Neural progenitor cell (in vitro differentiated cells): Measurements from ENCODE around the gene DTNB. TPM values are rescaled to one million over a fixed set of nuclear protein-coding genes. Genes with fewer than 3 reads are reported as not detected.

Experiments
- DNase-seq: peaks from one replicate; pipeline ENCODE4 v3.0.0-alpha.2; 2016; ENCODE audit warnings: low spot score
- H2AFZ ChIP-seq: fragments of 200-600 bp; sonication (generic); replicated peaks from 2 replicates; pipeline ENCODE4 v1.6.1; 2016; ENCODE audit warnings: antibody characterized with exemption
- H3F3A ChIP-seq: fragments of 200-600 bp; sonication (generic); 2 replicates; pipeline ENCODE4 v1.6.1; 2016; ENCODE audit warnings: antibody characterized with exemption, low read depth
- H3K27ac ChIP-seq: fragments of 200-600 bp; sonication (generic); 2 replicates; pipeline ENCODE4 v1.5.1; 2016; ENCODE audit warnings: mild to moderate bottlenecking
- H3K27me3 ChIP-seq: fragments of 200-600 bp; sonication (generic); 2 replicates; pipeline ENCODE4 v1.6.1; 2016; ENCODE audit warnings: mild to moderate bottlenecking, moderate library complexity
- H3K36me3 ChIP-seq: fragments of 200-600 bp; sonication (generic); 2 replicates; pipeline ENCODE4 v1.5.1; 2016
- H3K4me1 ChIP-seq: fragments of 200-600 bp; sonication (generic); 2 replicates; pipeline ENCODE4 v1.6.1; 2016; ENCODE audit warnings: mixed run types
- H3K4me2 ChIP-seq: fragments of 200-600 bp; sonication (generic); 2 replicates; pipeline ENCODE4 v1.6.1; 2016
- H3K4me3 ChIP-seq: fragments of 200-600 bp; sonication (generic); 2 replicates; pipeline ENCODE4 v1.5.1; 2016
- H3K79me2 ChIP-seq: fragments of 200-600 bp; sonication (generic); 2 replicates; pipeline ENCODE4 v1.6.1; 2016; ENCODE audit warnings: low read depth
- H3K9ac ChIP-seq: fragments of 200-600 bp; sonication (generic); 2 replicates; pipeline ENCODE4 v1.6.1; 2016
- H3K9me3 ChIP-seq: fragments of 200-600 bp; sonication (generic); 2 replicates; pipeline ENCODE4 v1.5.1; 2016; ENCODE audit warnings: low read depth
- H4K20me1 ChIP-seq: fragments of 200-600 bp; sonication (generic); 2 replicates; pipeline ENCODE4 v1.6.1; 2016; ENCODE audit warnings: low read depth
- H3K27ac Mint-ChIP-seq: 3 replicates; pipeline ENCODE4 v1.8.0; 2021; ENCODE audit warnings: mixed read lengths
- H3K27me3 Mint-ChIP-seq: 2 replicates; pipeline ENCODE4 v1.8.0; 2022; ENCODE audit warnings: low read depth, mild to moderate bottlenecking, inconsistent platforms, moderate library complexity, mixed read lengths; ENCODE audit not compliant: insufficient read depth
- H3K36me3 Mint-ChIP-seq: 3 replicates; pipeline ENCODE4 v1.8.0; 2021; ENCODE audit warnings: mixed read lengths
- H3K4me1 Mint-ChIP-seq: 3 replicates; pipeline ENCODE4 v1.8.0; 2021; ENCODE audit warnings: mixed read lengths
- H3K4me3 Mint-ChIP-seq: 3 replicates; pipeline ENCODE4 v1.8.0; 2021; ENCODE audit warnings: mild to moderate bottlenecking, moderate library complexity, mixed read lengths
- H3K9me3 Mint-ChIP-seq: 3 replicates; pipeline ENCODE4 v1.8.0; 2020; ENCODE audit warnings: mixed read lengths
- CTCF ChIP-seq: fragments of 200-600 bp; sonication (generic); IDR thresholded peaks from 2 replicates; pipeline ENCODE4 v1.5.1; 2017; ENCODE audit warnings: antibody characterized with exemption, mild to moderate bottlenecking
- EZH2 ChIP-seq: fragments of 200-600 bp; sonication (generic); IDR thresholded peaks from 2 replicates; pipeline ENCODE4 v1.6.1; 2017; ENCODE audit warnings: antibody characterized with exemption, mild to moderate bottlenecking, moderate library complexity
- EZH2phosphoT487 ChIP-seq: fragments of 200-600 bp; sonication (generic); IDR thresholded peaks from 2 replicates; pipeline ENCODE4 v1.6.1; 2017; ENCODE audit warnings: antibody characterized with exemption
- total RNA-seq: library from RNA; depleted of rRNA; stranded (reverse); fragments of >200 nt; gene quantifications from 2 replicates; pipeline ENCODE4 v1.2.3, GENCODE V29; 2015; ENCODE audit warnings: low replicate concordance

Gene DTNB
- total RNA-seq, 1 donor from 2014 or later, result 27.1 TPM

GRCh38 chr2:25478736-25479135 is 194.6 kb downstream of the DTNB start:
- Mint-ChIP-seq H3K4me3 (no peak overlapping the region), H3K4me1 (no peaks in the 10 kb centered on the region), H3K27ac (no peak overlapping the region), H3K36me3 (peaks cover 15% of the 10 kb centered on the region), H3K27me3 (no peaks in the 10 kb centered on the region), H3K9me3 (peaks cover 11% of the 10 kb centered on the region)
- DNase-seq, result no peak
- no peak overlapping the region for H2AFZ ChIP-seq
- no peak overlapping the region for H3K9ac ChIP-seq
- no peak overlapping the region for H3K27ac ChIP-seq
- H3F3A ChIP-seq, result no peaks in the 10 kb centered on the region
- H3K79me2 ChIP-seq, result no peaks in the 10 kb centered on the region
- no peaks in the 10 kb centered on the region for H4K20me1 ChIP-seq
- no peaks in the 10 kb centered on the region for H3K27me3 ChIP-seq
- H3K4me2 ChIP-seq, result no peak overlapping the region
- H3K4me3 ChIP-seq, result no peak overlapping the region
- no peaks in the 10 kb centered on the region for H3K9me3 ChIP-seq
- H3K4me1 ChIP-seq, result no peaks in the 10 kb centered on the region
- TF ChIP-seq EZH2 (no peak), CTCF (no peak), EZH2phosphoT487 (no peak)
- peaks cover 3% of the 10 kb centered on the region for H3K36me3 ChIP-seq

GRCh38 chr2:25473758-25474340 is 199.5 kb downstream of the DTNB start:
- Histone ChIP-seq H3K27ac (no peak overlapping the region), H3F3A (no peaks in the 10 kb centered on the region), H3K4me2 (no peak overlapping the region), H3K27me3 (no peaks in the 10 kb centered on the region), H3K9me3 (no peaks in the 10 kb centered on the region), H3K36me3 (peaks cover 3% of the 10 kb centered on the region), H3K4me3 (no peak overlapping the region), H3K4me1 (no peaks in the 10 kb centered on the region), H3K79me2 (no peaks in the 10 kb centered on the region), H4K20me1 (no peaks in the 10 kb centered on the region), H3K9ac (no peak overlapping the region), H2AFZ (no peak overlapping the region)
- TF ChIP-seq EZH2phosphoT487 (no peak), CTCF (no peak), EZH2 (no peak)
- Mint-ChIP-seq H3K36me3 (peaks cover 23% of the 10 kb centered on the region), H3K4me1 (no peaks in the 10 kb centered on the region), H3K27me3 (no peaks in the 10 kb centered on the region), H3K4me3 (no peak overlapping the region), H3K27ac (no peak overlapping the region), H3K9me3 (peaks cover 11% of the 10 kb centered on the region)
- no peak for DNase-seq

GRCh38 chr2:25473131-25473530 is 200.2 kb downstream of the DTNB start:
- Histone ChIP-seq H3K4me2 (no peak overlapping the region), H3K27me3 (no peaks in the 10 kb centered on the region), H3K9ac (no peak overlapping the region), H3K27ac (no peak overlapping the region), H3K4me1 (no peaks in the 10 kb centered on the region), H3K9me3 (no peaks in the 10 kb centered on the region), H3K36me3 (peaks cover 3% of the 10 kb centered on the region), H4K20me1 (no peaks in the 10 kb centered on the region), H3K79me2 (no peaks in the 10 kb centered on the region), H3F3A (no peaks in the 10 kb centered on the region), H3K4me3 (no peak overlapping the region), H2AFZ (no peak overlapping the region)
- TF ChIP-seq EZH2, result no peak
- TF ChIP-seq CTCF, result no peak
- no peak for TF ChIP-seq EZH2phosphoT487
- H3K4me1 Mint-ChIP-seq, result no peaks in the 10 kb centered on the region
- no peak overlapping the region for H3K4me3 Mint-ChIP-seq
- no peak for DNase-seq
- H3K9me3 Mint-ChIP-seq, result peaks cover 11% of the 10 kb centered on the region
- no peak overlapping the region for H3K27ac Mint-ChIP-seq
- H3K27me3 Mint-ChIP-seq, result no peaks in the 10 kb centered on the region
- peaks cover 23% of the 10 kb centered on the region for H3K36me3 Mint-ChIP-seq
